Measurements from ENCODE around the gene KRI1.
"Not testable (repeated sequence)": the region's sequence is repeated elsewhere in the genome, so short reads cannot be mapped to it uniquely, and the experiment has no call there.

The KRI1 gene

GRCh38 chr19:10575011-10575716, 9.4 kb upstream of the KRI1 start:
- no peak for DNase-seq (ENCODE audit: low read depth in 2 of 2)
- H3K4me3 ChIP-seq (replicated peaks in 1 of 2; ENCODE audit: low read depth in 2 of 2, low read length in 2 of 2), result no peak overlapping the region
- no peak for TF ChIP-seq CTCF (IDR thresholded peaks at IDR 0.05; ENCODE audit: low read depth, low read length)

GRCh38 chr19:10574462-10574861, 8.7 kb upstream of the KRI1 start:
- TF ChIP-seq CTCF (IDR thresholded peaks at IDR 0.05; ENCODE audit: low read depth, low read length), result no peak
- no peak for DNase-seq (ENCODE audit: low read depth in 2 of 2)
- no peak overlapping the region for H3K4me3 ChIP-seq (replicated peaks in 1 of 2; ENCODE audit: low read depth in 2 of 2, low read length in 2 of 2)

GRCh38 chr19:10573793-10574192, 8.0 kb upstream of the KRI1 start:
- not testable (repeated sequence) for H3K4me3 ChIP-seq (replicated peaks in 1 of 2; ENCODE audit: low read depth in 2 of 2, low read length in 2 of 2); DNase-seq (ENCODE audit: low read depth in 2 of 2)

- TF ChIP-seq CTCF (IDR thresholded peaks at IDR 0.05; ENCODE audit: low read depth, low read length), result no peak
- H3K4me3 ChIP-seq (replicated peaks in 1 of 2; ENCODE audit: low read depth in 2 of 2, low read length in 2 of 2), result peak within 1 kb of the TSS; percentile 73
- DNase-seq (ENCODE audit: low read depth in 2 of 2), result peak; percentile 100
These were observed 3.2 kb upstream of the KRI1 start, which contains the start of gene CDKN2D for GRCh38 chr19:10568826-10569651. CDKN2D (minus strand) TSS chr19:10568979; CDS start chr19:10568653, 326 bp downstream.

GRCh38 chr19:10568062-10568825, 2.4 kb upstream of the KRI1 start:
- no peak for DNase-seq (ENCODE audit: low read depth in 2 of 2)
- TF ChIP-seq CTCF (IDR thresholded peaks at IDR 0.05; ENCODE audit: low read depth, low read length), result no peak

GRCh38 chr19:10567656-10568055, 1.8 kb upstream of the KRI1 start:
- TF ChIP-seq CTCF (IDR thresholded peaks at IDR 0.05; ENCODE audit: low read depth, low read length), result no peak
- H3K4me3 ChIP-seq (replicated peaks in 1 of 2; ENCODE audit: low read depth in 2 of 2, low read length in 2 of 2), result peak overlapping the region; percentile 73
- DNase-seq (ENCODE audit: low read depth in 2 of 2), result no peak

More at GRCh38 chr19:10568062-10568825, 2.4 kb upstream of the KRI1 start:
- H3K4me3 ChIP-seq (replicated peaks in 1 of 2; ENCODE audit: low read depth in 2 of 2, low read length in 2 of 2), result peak overlapping the region; percentile 73

Data from cardiac fibroblast (primary cell).